ENCODE data around the gene CCND2.

CCND2 gene

DNA sequence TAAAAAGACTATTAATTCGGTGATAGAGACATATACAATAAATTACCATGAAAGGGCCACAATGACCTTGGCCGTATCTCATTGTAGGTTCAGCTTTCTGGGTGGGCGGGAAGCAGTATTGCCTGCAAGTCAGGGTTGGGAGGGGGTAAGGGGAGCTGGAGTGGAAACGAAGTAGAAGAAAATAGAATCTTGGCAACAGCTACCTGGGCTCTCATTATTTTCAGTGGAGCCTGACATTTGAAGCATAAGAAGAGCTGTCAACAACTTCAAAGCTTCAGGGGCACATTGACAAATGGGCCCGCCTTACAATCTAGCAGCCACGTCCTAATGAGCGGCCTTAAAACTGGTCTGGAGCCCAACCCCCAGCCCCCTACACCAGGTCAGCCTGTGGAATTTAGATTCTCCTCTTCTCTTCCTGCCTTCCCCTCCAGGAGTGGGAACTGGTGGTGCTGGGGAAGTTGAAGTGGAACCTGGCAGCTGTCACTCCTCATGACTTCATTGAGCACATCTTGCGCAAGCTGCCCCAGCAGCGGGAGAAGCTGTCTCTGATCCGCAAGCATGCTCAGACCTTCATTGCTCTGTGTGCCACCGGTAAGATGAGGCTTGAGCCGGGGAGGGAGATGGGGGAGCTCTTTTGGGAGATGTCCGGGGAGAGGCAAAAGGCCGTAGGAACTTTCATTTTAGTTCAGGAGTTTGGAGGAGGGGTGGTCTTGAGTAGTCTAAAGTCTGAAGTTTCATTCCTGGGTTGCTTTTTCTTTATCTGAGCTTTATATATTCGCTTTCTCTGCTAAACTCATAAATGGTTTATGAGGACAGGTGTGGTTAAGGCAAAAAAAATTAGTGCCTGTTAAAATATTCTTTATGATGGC, 5.0 kb downstream of the CCND2 start:
- DNase-seq (ENCODE audit: low read depth): peak; percentile 70
- peak overlapping the region; percentile 1 for H3K4me3 ChIP-seq (ENCODE audit: low read depth, low read length)

GRCh38 chr12:4279198-4279690, 5.7 kb downstream of the CCND2 start:
- TF ChIP-seq MYC (IDR thresholded peaks at IDR 0.05; ENCODE audit: low read depth, low read length): no peak
- TF ChIP-seq, protein P1, sequence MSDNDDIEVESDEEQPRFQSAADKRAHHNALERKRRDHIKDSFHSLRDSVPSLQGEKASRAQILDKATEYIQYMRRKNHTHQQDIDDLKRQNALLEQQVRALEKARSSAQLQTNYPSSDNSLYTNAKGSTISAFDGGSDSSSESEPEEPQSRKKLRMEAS (IDR thresholded peaks at IDR 0.05; ENCODE audit: low read depth, low read length): no peak
- H3K4me3 ChIP-seq (ENCODE audit: low read depth, low read length): no peak overlapping the region
- DNase-seq (ENCODE audit: low read depth): no peak

More for the DNA sequence above, 5.0 kb downstream of the CCND2 start:
- no peak for TF ChIP-seq CTCF (IDR thresholded peaks at IDR 0.05; ENCODE audit: low read depth, low read length)
- no peak for TF ChIP-seq MYC (IDR thresholded peaks at IDR 0.05; ENCODE audit: low read depth, low read length)
- TF ChIP-seq, protein P1 (IDR thresholded peaks at IDR 0.05; ENCODE audit: low read depth, low read length): no peak
- TF ChIP-seq POLR2A (IDR thresholded peaks at IDR 0.05; ENCODE audit: extremely low read depth, insufficient read length): no peak

DNA sequence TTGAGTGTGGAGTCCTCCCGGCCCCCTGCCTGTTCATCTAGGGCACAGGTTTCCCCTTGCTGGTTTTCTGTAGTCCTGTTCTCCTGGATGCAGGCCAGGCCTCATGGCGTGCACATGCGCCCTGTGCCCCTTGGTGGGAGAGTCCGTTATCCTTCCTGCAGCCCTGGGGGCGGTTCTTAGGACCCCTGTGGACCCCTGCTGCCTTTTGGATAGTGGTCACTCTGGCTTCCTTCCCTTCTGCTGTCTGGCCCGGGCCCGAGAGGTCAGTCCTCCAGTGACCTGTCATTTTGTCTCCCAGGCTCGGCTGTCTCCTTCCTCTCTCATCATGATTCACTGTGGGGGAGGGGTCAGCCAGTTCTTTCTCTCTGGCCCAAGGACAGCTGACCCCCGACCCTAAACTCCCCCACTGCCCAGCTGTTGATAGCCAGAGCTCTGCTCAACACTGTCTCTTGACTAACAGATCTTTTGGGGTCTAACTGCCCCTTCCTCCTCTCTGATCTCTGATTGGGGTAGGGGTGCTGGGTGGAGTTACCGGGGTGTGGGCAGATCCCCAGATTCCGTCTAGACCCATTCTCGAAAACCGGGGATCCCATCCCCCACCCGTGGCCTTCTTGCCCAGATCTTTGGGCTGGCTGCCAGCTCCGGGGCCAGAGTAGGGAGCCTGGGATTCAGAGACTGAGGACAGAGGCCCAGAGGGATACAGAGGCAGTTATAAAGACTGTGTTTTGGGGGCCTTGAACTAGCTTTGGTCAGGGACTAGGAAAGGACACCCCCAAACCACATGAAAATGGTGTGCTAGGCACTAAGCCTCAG, 7.0 kb downstream of the CCND2 start:
- DNase-seq (ENCODE audit: low read depth): no peak
- no peak overlapping the region for H3K4me3 ChIP-seq (ENCODE audit: low read depth, low read length)
- TF ChIP-seq POLR2A (IDR thresholded peaks at IDR 0.05; ENCODE audit: extremely low read depth, insufficient read length) (no peak), MYC (IDR thresholded peaks at IDR 0.05; ENCODE audit: low read depth, low read length) (no peak), CTCF (IDR thresholded peaks at IDR 0.05; ENCODE audit: low read depth, low read length) (no peak)
- TF ChIP-seq, protein P1 (IDR thresholded peaks at IDR 0.05; ENCODE audit: low read depth, low read length): no peak

DNA sequence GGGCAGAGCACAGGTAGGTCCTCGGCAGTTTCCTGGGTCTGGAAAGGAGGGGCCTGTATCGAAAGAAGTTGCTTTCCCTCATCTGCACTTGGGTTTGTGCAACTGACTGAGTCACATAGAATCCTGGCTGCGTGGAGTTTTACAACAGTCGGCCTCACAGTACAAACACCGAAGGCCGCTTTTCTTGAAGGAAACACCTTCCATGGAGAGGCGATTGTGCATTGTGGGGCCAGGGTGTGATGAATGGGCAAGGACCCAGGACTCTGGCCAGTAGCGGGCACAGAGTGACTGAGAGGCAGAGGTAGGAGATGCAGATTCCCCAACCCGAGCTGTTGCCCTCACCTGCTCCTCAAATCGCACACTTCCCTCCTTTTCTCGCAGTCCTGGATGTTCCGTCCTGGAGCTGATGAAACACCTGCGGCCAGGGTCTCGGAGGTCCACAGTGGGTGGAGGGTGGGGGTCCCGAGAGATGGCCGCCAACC, 7.7 kb downstream of the CCND2 start:
- no peak for TF ChIP-seq MYC (IDR thresholded peaks at IDR 0.05; ENCODE audit: low read depth, low read length)
- DNase-seq (ENCODE audit: low read depth): no peak
- no peak overlapping the region for H3K4me3 ChIP-seq (ENCODE audit: low read depth, low read length)

DNA sequence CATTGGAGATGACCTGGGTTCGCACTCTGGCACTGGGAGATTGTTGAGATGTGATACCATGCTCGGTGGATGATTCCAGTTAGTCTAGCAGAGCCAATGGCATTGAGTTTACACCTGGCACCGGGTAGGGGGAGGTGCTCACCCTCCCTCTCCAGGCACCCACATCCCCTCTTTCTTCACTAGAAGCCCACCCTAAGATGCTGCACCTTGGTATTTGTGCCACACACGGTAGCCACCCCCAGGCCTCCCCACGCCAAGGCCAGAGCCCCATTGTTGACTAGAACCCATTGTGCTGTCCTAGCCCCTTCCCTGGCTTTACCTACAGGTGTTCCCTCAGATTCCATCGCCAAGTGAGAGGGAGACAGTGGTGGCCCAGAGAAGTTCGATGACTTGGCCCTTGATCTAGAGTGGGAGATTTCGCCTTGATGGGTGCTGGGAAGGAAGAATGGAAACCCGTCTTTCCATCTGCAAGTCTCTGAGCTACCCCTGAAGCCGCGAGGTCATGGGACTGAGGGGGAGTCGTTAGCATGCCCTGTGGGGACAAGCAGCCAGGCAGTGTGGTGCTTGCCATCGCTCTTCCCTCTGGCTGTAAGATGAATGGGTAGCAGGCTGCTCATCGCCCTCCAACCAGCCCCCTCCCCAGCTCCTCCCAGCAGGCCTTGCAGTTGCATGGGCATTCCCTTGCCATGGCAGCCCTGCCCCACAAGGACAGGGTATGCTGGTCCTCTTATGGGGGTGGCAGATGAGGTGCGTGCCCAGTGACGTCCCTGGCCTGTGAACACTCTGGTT, 8.7 kb downstream of the CCND2 start:
- TF ChIP-seq CTCF (IDR thresholded peaks at IDR 0.05; ENCODE audit: low read depth, low read length) (no peak), POLR2A (IDR thresholded peaks at IDR 0.05; ENCODE audit: extremely low read depth, insufficient read length) (peak; percentile 20), MYC (IDR thresholded peaks at IDR 0.05; ENCODE audit: low read depth, low read length) (no peak)
- TF ChIP-seq, protein P1 (IDR thresholded peaks at IDR 0.05; ENCODE audit: low read depth, low read length): no peak
- H3K4me3 ChIP-seq (ENCODE audit: low read depth, low read length): no peak overlapping the region
- DNase-seq (ENCODE audit: low read depth): no peak

- DNase-seq (ENCODE audit: low read depth): no peak
- TF ChIP-seq POLR2A (IDR thresholded peaks at IDR 0.05; ENCODE audit: extremely low read depth, insufficient read length) (peak; percentile 17), MYC (IDR thresholded peaks at IDR 0.05; ENCODE audit: low read depth, low read length) (no peak), CTCF (IDR thresholded peaks at IDR 0.05; ENCODE audit: low read depth, low read length) (peak; percentile 12)
- TF ChIP-seq, protein P1 (IDR thresholded peaks at IDR 0.05; ENCODE audit: low read depth, low read length): no peak
- no peak overlapping the region for H3K4me3 ChIP-seq (ENCODE audit: low read depth, low read length)
These were observed 9.4 kb downstream of the CCND2 start for GRCh38 chr12:4282892-4283511.
